ENCODE data around the gene CPZ.

The CPZ gene

DNA sequence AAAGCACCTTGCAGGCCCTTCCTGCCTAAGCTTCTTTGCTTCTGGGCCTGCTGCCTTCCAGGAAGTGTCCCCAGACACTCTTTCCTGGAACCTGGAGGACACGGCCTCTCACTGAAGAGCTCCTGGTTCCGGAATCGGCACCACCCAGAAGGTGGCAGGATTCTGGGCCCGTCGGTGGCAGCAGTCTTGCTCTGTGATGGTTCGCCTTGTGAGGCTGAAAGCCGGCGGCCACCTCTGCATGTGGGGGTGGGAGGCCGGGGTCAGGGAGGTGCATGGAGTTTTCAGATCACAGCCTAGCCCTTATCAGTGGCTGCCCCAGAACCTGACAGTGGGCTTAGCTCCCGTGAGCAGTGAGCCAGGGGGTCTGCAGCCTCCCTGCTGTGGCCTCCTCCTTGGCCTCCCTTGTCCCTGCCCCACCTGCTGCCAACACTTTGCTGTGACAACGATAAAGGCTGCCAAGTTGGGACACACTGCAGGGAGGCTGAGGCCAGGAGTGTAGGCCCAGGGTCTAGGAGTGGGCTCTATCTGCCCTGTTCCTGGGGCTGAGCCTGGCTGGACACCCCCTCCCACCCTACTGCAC, 43.1 kb upstream of the CPZ start:
- TF ChIP-seq, protein P1, sequence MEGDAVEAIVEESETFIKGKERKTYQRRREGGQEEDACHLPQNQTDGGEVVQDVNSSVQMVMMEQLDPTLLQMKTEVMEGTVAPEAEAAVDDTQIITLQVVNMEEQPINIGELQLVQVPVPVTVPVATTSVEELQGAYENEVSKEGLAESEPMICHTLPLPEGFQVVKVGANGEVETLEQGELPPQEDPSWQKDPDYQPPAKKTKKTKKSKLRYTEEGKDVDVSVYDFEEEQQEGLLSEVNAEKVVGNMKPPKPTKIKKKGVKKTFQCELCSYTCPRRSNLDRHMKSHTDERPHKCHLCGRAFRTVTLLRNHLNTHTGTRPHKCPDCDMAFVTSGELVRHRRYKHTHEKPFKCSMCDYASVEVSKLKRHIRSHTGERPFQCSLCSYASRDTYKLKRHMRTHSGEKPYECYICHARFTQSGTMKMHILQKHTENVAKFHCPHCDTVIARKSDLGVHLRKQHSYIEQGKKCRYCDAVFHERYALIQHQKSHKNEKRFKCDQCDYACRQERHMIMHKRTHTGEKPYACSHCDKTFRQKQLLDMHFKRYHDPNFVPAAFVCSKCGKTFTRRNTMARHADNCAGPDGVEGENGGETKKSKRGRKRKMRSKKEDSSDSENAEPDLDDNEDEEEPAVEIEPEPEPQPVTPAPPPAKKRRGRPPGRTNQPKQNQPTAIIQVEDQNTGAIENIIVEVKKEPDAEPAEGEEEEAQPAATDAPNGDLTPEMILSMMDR (IDR thresholded peaks at IDR 0.05; ENCODE audit: insufficient read depth, low read length, poor library complexity, severe bottlenecking), result no peak
- DNase-seq (ENCODE audit: extremely low read depth, insufficient read length), result no peak
- H3K4me3 ChIP-seq (replicated peaks; ENCODE audit: low read depth, low read length), result no peak overlapping the region
- H3K36me3 ChIP-seq (ENCODE audit: control insufficient read depth, insufficient read depth, low read length), result no peaks in the 10 kb centered on the region
- no peaks in the 10 kb centered on the region for H3K27me3 ChIP-seq (replicated peaks; ENCODE audit: control insufficient read depth, insufficient read depth, low read length)

DNA sequence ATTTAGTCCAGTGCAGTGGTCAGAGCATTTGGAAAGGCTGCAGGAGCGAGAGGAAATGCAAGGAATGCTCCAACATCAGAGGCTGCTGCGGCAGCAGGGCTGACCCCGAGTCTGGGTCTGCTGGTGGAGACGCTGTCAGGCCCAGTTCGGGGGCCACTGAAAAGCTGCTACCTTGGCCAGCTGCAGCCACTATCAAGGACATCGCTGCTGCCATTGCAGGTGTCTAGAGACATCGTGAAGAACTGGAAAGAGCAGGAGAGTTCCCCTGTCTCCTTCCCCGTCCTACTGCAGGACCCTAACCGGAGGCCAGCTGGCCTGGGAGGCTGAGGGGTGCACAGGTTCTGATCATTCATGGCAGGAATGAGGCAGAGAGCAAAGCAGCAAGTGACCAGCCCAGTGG, 41.9 kb upstream of the CPZ start:
- no peak for DNase-seq (ENCODE audit: extremely low read depth, insufficient read length)
- Histone ChIP-seq H3K36me3 (ENCODE audit: control insufficient read depth, insufficient read depth, low read length) (no peaks in the 10 kb centered on the region), H3K4me3 (replicated peaks; ENCODE audit: low read depth, low read length) (no peak overlapping the region), H3K27me3 (replicated peaks; ENCODE audit: control insufficient read depth, insufficient read depth, low read length) (no peaks in the 10 kb centered on the region)
- TF ChIP-seq, protein P1 (IDR thresholded peaks at IDR 0.05; ENCODE audit: insufficient read depth, low read length, poor library complexity, severe bottlenecking), result no peak

DNA sequence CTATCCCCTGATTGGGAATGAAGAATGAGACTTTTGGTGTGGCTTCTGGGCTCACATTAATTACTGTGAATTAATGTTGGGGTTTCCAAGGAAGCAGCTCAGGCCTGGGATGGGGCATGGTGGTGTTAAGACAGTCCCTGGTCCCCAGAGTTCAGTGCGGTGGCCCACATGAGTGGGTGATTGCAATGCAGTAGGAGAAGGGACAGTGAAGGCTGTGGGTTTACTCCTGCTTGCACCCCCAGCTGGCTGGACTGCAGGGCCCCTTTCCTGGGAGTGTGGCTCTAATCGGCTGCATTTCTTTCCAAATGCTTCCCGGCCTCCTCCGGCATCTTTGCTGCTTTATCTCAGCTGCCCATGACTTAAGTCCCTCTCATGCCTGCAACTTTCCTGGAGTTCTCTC, 40.5 kb upstream of the CPZ start:
- H3K27me3 ChIP-seq (replicated peaks; ENCODE audit: control insufficient read depth, insufficient read depth, low read length), result no peaks in the 10 kb centered on the region
- no peaks in the 10 kb centered on the region for H3K36me3 ChIP-seq (ENCODE audit: control insufficient read depth, insufficient read depth, low read length)
- H3K4me3 ChIP-seq (replicated peaks; ENCODE audit: low read depth, low read length), result no peak overlapping the region
- no peak for DNase-seq (ENCODE audit: extremely low read depth, insufficient read length)
- TF ChIP-seq, protein P1 (IDR thresholded peaks at IDR 0.05; ENCODE audit: insufficient read depth, low read length, poor library complexity, severe bottlenecking), result no peak

DNA sequence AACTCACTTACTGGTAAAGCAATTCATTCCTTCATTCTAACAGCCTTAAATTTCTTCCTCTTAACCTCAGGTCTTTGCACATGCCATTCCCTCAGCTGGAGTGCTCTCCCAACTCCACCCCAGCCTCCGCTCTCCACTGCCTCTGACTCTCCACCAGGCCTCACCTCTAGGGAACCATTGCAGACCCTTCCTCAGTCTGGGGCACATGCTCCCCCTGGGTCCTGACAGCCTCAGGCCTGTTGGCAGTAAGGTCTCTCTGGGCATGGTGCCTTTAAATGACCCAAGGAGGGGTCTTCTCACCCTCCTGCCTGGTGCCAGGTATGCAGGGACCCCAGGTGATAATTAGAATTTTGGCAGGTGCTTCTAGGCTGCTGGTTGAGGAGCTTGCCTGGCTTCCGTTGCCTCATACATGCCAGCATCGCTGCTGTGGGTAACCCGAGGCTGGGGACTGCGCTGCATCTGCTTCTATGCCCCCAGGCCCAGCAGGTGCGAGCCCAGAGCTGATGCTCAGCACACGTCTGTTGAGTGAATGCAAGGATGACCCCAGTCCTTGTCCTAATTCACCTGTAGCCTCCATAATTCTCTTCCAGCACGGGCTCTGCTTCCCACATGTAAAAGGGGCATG, 39.9 kb upstream of the CPZ start:
- DNase-seq (ENCODE audit: extremely low read depth, insufficient read length), result no peak
- Histone ChIP-seq H3K27me3 (replicated peaks; ENCODE audit: control insufficient read depth, insufficient read depth, low read length) (no peaks in the 10 kb centered on the region), H3K36me3 (ENCODE audit: control insufficient read depth, insufficient read depth, low read length) (no peaks in the 10 kb centered on the region), H3K4me3 (replicated peaks; ENCODE audit: low read depth, low read length) (no peak overlapping the region)
- TF ChIP-seq, protein P1 (IDR thresholded peaks at IDR 0.05; ENCODE audit: insufficient read depth, low read length, poor library complexity, severe bottlenecking), result no peak

DNA sequence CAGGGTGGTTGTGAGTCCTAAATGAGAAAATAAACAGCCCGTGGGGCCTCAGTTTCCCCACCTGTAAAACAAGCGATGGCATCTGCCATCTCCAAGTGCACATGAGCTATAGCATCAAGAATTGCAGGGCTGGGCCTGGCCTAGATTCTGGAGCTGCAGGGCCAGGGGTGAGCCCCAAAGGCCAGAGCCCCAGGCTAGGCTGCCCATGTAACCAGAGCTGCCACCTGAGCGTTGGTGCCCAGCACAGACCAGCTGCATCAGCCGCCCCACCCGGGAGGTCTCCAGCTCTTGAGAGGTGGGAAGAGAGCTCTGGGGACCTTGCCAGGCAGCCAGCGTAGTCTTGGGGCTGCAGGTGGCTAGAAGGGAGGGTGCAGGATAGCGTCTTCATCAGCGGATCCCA, 39.3 kb upstream of the CPZ start:
- TF ChIP-seq, protein P1 (IDR thresholded peaks at IDR 0.05; ENCODE audit: insufficient read depth, low read length, poor library complexity, severe bottlenecking), result no peak
- Histone ChIP-seq H3K27me3 (replicated peaks; ENCODE audit: control insufficient read depth, insufficient read depth, low read length) (no peaks in the 10 kb centered on the region), H3K36me3 (ENCODE audit: control insufficient read depth, insufficient read depth, low read length) (no peaks in the 10 kb centered on the region), H3K4me3 (replicated peaks; ENCODE audit: low read depth, low read length) (no peak overlapping the region)
- no peak for DNase-seq (ENCODE audit: extremely low read depth, insufficient read length)

All from GM06990 (cell line).